ENCODE data around the gene DNAH2.

DNAH2 gene

DNA sequence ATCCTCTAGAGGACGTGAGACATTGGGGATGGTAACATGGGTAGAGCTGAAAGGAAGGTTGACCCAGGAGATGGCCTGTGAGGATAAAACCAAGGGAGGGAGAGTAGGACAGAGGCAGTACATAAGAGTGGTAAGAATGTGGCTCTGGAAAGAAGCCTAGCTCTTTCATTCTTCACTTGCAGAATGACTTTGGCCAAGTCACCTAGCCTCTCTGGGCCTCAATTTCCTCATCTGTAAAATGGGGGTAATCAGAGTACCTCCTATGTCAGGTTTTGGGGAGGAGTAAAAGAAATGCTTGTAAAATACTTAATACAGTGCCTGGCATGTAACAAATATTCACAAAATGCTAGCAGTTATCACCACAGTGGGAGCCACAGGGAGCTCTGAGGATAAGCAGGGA, 123.3 kb downstream of the DNAH2 start:
- DNase-seq, result no peak

DNA sequence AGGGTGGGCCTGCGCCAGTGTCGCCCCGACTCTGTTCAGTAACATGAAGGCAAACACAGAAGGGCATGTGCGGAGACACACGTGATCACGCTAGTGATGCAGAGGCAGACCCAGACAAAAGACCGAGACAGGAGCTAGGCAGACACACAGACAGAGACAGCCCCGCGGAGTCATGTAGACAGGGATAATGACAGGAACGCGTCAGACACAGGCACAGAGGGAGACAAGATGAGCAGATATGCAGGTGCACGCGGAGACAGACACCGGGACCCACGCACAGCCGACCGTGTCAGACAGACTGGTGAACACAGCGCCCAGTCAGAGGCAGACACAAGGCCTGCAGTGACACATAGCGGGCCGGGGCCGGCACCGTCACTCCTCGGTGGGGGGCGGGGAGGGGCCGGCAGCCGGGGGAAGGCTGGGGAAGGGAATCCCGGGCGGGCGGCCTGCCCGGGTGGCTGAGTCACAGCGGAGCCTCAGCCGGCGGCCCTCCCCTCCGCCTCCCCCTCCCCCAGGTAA, 123.9 kb downstream of the DNAH2 start:
- peak; percentile 96 for DNase-seq

DNA sequence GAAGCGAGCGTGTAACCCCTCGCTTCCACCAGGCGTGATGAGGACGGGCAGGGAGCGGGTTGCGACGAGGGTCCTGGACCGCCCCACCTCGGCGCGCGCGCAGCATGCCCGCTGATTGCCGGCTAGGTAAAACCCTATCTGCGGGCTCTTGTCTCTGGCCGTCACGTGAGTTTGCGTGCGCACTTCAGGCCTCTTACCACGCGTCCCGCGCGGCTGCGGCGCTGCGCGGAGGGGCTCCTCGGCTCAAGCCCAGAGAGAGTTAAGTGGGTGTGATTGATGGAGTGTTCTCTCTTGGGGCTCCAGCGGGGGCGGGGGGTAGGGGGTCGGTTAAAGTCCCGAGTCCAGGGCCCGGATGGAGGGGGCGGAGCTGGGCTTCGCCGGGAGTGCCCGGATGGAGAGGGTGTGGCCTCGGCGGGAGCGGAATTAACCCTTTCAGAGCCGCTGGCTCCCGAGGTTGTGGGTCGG, 124.4 kb downstream of the DNAH2 start:
- DNase-seq, result peak; percentile 85

DNA sequence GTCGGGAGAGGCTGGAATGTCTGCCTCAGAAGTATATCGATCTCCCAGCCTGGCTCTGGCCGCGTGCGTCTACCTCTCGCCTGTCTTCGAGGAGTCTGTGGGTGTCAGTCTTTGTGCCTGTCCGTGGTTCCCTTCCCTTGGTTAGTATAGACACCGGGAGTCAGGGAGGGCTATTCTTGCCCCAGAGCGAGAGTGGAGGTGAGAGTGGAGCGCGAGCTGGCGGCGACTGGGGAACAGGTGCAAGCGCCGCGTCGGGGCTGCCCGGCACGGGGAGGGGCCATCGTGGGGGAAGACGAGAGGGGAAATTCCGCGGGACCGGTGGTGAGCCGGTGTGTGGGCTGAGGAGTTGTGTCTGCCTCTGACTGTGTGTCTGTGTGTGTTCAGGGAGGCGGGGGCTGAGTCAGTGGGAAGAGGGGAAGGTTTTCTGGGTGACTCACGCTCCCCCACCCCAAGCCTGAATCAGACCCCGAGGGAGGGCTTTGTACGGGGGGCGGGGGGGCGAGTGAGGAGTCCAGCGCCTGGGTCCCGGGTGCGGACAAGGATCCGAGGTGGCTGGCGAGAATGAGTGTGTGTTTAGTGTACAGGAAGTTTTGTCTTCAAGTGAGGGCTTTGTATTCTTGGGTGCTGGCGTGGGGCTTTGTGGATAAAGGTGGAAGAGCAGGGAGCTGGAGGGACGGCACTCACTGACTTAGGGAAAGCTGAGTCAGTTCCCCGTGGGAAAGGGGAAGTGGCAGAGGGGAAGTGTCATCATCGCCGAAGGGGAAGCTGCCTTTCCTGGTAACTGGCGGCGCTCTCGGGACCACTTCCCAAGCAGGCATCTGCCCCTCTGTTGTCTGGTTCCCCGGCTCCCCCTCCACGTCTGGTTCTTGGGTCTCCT, 125.1 kb downstream of the DNAH2 start:
- DNase-seq, result peak; percentile 99

DNA sequence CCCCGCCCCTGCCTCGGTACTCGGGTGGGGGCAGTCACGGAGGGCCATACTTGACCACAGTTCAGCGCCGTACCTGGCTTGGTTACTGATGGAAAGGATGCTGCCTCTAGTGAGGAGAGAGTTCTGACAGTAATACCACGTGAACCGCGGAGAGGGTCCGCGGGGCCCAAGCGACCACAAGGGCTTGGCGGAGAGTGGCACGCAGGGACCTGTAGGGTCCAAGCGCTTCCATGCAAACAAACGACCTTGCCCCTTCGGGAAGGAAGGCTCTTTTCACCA, 125.7 kb downstream of the DNAH2 start:
- no peak for DNase-seq

DNA sequence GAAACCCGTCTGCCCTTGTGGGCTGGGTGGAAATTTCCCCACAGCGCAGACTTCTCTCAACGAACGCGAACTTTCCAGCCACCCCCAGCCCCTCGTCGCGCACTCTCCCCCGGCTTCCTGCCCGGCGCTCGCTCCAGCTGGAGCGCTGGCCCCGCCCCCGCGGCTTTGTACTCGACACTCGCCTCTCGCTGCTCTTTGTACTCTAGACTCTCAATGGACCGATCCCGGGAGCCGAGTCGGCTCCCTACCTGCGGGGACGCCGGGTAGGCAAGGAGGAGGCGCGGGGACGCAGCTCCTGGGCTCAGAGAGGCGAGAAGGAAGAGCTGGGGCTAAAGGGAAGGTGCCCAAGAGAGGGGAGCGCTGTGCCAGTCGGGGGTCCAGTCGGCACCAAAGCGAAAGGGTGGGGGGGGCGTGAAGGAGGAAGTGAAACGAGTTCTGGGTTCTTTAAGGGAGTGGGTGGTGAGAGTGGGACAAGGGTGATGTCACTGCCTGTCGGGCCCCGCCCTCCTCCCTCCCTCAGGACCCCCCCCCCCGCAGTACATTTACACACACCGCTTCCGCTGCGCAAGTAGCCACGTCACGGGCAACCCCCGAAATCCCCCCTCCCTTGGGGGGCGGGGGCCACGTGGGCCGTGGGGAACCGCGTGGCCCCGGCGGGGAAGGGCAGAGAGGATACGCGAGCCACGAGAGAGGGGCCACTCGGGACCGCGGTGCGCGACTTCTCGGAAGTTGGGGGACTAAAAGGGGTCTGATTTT, 126.2 kb downstream of the DNAH2 start:
- peak; percentile 96 for DNase-seq

DNA sequence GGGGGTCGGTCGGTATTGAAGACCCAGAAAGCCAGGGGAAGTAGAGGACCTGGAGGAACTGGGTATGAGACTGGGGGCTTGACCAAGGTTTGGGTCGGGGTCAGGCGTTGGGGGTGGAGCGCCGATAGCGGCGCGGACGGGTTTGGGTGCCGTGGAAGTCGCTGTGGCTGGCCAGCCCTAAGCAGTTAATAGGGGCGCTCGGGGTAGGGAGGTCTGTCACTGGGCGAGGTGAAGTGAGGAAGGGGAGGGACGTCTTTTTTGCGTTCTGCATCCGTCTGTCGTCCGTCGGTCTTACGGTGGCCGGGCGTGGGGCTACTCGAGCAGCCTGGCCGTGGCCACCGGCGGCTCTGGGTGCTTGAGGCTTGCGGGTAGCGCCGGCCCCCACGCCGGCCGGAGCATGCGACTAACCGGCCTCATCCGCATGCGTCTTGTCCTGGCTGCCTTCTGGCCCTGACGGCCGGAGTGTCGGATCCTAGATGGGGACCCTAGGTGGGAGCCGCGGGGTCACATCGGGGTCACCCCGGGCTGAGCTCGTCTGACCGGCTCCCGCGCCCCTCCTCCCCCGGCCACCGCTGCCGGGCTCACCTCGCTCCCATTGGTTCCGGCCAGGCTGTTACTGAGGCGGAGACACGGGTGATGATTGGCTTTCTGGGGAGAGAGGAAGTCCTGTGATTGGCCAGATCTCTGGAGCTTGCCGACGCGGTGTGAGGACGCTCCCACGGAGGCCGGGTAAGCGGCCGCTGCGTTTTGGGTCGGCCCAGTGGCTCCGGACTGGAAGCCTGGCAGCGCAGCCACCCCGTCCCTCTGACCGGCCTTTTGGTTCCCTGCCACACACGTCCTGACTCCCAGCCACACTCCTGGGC, 127.0 kb downstream of the DNAH2 start:
- peak; percentile 92 for DNase-seq

DNA sequence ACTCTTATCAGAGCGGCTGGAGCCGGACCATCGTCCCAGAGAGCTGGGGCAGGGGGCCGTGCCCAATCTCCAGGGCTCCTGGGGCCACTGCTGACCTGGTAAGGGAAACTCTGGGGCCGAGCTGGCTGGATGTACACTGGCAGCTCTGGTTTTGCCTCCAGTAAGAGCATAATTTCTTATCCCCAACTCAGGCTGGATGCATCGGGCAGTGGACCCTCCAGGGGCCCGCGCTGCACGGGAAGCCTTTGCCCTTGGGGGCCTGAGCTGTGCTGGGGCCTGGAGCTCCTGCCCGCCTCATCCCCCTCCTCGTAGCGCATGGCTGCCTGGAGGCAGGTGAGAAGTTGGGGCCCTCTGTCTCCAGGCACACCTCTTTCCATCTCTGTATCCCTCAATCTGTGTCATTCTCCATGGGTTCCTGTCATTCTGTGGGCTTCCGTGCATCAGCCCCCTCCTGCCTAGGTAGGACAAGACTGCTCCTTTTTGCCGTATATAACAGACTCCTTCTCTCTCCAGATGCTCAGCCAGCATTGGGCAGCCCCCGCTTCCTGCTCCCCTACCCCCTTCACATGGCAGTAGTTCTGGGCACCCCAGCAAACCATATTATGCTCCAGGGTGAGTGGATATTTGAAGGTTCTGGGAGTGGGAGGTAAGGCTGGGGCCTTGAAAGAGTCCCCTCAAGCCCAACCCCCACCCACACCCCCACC, 128.0 kb downstream of the DNAH2 start:
- no peak for DNase-seq

DNA sequence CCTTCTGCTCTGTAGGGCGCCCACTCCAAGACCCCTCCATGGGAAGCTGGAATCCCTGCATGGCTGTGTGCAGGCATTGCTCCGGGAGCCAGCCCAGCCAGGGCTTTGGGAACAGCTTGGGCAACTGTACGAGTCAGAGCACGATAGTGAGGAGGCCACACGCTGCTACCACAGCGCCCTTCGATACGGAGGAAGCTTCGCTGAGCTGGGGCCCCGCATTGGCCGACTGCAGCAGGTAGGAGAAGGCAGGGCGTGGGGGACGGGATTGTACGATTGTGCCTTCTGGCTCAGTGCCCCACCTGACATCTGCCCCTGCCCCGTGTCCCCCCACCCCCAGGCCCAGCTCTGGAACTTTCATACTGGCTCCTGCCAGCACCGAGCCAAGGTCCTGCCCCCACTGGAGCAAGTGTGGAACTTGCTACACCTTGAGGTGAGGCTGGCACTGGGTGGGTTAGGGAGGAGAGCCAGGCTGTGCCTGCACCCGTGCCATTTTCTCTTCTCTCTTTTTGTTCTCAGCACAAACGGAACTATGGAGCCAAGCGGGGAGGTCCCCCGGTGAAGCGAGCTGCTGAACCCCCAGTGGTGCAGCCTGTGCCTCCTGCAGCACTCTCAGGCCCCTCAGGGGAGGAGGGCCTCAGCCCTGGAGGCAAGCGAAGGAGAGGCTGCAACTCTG, 128.7 kb downstream of the DNAH2 start:
- peak; percentile 5 for DNase-seq

DNA sequence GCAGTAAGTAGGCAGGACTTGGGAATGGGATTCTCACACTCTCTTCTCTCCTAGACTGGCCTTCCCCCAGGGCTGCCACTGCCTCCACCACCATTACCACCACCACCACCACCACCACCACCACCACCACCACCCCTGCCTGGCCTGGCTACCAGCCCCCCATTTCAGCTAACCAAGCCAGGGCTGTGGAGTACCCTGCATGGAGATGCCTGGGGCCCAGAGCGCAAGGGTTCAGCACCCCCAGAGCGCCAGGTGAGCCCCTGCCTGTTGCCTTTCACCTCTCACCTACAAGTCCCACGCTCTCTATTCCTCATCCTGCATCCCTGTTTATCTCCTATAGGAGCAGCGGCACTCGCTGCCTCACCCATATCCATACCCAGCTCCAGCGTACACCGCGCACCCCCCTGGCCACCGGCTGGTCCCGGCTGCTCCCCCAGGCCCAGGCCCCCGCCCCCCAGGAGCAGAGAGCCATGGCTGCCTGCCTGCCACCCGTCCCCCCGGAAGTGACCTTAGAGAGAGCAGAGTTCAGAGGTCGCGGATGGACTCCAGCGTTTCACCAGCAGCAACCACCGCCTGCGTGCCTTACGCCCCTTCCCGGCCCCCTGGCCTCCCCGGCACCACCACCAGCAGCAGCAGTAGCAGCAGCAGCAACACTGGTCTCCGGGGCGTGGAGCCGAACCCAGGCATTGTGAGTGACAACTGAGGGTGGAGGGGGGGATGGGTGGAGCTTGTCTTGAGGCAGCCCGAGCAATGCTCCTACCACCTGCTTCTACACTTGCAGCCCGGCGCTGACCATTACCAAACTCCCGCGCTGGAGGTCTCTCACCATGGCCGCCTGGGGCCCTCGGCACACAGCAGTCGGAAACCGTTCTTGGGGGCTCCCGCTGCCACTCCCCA, 129.5 kb downstream of the DNAH2 start:
- DNase-seq, result peak; percentile 9

DNA sequence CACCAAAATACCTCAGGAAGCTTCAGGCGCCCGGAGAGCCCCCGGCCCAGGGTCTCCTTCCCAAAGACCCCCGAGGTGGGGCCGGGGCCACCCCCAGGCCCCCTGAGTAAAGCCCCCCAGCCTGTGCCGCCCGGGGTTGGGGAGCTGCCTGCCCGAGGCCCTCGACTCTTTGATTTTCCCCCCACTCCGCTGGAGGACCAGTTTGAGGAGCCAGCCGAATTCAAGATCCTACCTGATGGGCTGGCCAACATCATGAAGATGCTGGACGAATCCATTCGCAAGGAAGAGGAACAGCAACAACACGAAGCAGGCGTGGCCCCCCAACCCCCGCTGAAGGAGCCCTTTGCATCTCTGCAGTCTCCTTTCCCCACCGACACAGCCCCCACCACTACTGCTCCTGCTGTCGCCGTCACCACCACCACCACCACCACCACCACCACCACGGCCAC, 130.6 kb downstream of the DNAH2 start:
- peak; percentile 8 for DNase-seq

DNA sequence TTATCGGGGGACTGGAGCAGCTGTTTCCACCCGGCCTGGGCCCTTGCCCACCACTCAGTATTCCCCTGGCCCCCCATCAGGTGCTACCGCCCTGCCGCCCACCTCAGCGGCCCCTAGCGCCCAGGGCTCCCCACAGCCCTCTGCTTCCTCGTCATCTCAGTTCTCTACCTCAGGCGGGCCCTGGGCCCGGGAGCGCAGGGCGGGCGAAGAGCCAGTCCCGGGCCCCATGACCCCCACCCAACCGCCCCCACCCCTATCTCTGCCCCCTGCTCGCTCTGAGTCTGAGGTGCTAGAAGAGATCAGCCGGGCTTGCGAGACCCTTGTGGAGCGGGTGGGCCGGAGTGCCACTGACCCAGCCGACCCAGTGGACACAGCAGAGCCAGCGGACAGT, 131.2 kb downstream of the DNAH2 start:
- no peak for DNase-seq

DNA sequence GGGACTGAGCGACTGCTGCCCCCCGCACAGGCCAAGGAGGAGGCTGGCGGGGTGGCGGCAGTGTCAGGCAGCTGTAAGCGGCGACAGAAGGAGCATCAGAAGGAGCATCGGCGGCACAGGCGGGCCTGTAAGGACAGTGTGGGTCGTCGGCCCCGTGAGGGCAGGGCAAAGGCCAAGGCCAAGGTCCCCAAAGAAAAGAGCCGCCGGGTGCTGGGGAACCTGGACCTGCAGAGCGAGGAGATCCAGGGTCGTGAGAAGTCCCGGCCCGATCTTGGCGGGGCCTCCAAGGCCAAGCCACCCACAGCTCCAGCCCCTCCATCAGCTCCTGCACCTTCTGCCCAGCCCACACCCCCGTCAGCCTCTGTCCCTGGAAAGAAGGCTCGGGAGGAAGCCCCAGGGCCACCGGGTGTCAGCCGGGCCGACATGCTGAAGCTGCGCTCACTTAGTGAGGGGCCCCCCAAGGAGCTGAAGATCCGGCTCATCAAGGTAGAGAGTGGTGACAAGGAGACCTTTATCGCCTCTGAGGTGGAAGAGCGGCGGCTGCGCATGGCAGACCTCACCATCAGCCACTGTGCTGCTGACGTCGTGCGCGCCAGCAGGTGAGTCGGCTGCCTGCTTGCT, 131.7 kb downstream of the DNAH2 start:
- peak; percentile 15 for DNase-seq

DNA sequence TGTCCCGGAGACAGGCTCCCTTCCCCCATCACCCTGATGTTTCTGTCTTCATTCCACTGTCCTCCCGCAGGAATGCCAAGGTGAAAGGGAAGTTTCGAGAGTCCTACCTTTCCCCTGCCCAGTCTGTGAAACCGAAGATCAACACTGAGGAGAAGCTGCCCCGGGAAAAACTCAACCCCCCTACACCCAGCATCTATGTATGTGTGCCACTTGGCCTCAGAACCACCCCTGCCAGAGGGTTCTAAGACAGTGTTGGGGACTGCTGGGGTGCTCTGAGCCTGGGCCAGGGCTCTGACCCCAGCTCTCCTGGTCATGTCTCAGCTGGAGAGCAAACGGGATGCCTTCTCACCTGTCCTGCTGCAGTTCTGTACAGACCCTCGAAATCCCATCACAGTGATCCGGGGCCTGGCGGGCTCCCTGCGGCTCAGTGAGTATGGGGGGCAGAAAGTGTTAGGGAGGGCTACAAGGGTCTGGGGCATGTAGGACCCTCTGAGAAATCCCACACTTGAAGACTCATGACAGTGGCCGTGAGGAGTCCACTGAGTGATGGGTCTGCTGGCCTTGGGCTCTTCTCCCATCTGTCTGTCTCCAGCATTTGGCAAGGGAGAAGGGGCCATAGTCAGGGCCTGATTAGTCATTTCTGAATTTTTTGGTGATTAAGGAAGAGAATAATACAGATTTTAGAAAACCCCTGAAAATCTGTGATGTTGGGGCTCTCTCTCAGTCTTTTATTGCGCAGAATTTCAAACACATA, 132.4 kb downstream of the DNAH2 start:
- DNase-seq, result no peak

DNA sequence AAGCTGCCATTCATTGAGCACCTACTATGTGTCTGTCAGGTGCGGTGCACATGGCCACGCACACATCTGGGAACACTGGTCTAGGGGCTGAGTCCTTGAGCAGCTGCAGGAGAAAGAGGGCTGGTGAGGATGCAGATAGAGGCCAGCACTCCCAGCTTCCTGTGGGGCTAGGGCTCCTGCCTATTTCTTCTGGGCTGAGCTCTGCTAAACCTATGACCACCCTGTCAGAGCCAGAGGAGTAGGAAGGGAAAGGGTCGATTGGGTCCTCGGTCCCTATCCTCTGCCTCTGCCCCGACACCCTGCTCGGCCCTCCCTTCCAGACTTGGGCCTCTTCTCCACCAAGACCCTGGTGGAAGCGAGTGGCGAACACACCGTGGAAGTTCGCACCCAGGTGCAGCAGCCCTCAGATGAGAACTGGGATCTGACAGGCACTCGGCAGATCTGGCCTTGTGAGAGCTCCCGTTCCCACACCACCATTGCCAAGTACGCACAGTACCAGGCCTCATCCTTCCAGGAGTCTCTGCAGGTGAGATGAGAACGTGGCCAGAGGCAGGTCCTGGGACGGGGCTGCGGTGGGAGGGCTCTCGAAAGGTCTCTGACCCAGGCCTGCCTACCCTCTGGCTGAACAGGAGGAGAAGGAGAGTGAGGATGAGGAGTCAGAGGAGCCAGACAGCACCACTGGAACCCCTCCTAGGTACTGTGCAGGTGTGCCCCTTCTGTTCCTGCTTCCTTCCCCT, 133.3 kb downstream of the DNAH2 start:
- DNase-seq, result peak; percentile 13

DNA sequence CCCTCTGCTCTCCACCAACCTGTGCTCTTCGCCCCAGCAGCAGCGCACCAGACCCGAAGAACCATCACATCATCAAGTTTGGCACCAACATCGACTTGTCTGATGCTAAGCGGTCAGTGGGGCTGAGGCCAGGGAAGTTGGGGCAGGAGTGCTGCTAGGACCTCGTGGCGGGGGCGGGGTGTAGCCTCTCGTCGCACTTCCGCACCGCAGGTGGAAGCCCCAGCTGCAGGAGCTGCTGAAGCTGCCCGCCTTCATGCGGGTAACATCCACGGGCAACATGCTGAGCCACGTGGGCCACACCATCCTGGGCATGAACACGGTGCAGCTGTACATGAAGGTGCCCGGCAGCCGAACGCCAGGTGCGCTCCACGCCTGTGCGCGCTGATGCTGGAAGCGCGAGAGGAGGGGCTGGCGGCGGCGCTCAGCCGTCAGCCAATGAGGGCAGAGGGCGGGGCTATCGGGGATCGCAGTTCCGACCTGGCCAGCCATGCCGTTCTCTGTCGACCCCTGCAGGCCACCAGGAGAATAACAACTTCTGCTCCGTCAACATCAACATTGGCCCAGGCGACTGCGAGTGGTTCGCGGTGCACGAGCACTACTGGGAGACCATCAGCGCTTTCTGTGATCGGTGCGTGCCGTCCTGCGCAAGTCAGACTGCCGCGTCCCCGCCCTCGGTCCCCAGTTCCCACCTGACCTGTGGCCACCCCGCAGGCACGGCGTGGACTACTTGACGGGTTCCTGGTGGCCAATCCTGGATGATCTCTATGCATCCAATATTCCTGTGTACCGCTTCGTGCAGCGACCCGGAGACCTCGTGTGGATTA, 134.1 kb downstream of the DNAH2 start:
- peak; percentile 94 for DNase-seq

DNA sequence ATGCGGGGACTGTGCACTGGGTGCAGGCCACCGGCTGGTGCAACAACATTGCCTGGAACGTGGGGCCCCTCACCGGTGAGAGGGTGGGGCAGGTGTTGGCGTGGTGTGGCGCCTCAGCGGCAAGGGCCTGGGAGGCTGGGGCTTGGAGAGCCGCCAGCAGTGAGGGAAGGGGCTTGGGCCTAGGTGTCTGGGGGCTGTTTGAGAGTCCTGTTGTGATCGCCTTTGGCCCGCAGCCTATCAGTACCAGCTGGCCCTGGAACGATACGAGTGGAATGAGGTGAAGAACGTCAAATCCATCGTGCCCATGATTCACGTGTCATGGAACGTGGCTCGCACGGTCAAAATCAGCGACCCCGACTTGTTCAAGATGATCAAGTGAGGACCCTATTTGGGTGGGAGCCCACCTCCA, 134.7 kb downstream of the DNAH2 start:
- DNase-seq, result no peak
